ENCODE data around the gene NXN.
"Not testable (repeated sequence)": the region's sequence is repeated elsewhere in the genome, so short reads cannot be mapped to it uniquely, and the experiment has no call there.

Gene NXN

GRCh38 chr17:791829-792228 is 187.7 kb downstream of the NXN start:
- no peak for DNase-seq

- DNase-seq = not testable (repeated sequence)
Measured at GRCh38 chr17:790874-791247, 188.7 kb downstream of the NXN start.

DNA sequence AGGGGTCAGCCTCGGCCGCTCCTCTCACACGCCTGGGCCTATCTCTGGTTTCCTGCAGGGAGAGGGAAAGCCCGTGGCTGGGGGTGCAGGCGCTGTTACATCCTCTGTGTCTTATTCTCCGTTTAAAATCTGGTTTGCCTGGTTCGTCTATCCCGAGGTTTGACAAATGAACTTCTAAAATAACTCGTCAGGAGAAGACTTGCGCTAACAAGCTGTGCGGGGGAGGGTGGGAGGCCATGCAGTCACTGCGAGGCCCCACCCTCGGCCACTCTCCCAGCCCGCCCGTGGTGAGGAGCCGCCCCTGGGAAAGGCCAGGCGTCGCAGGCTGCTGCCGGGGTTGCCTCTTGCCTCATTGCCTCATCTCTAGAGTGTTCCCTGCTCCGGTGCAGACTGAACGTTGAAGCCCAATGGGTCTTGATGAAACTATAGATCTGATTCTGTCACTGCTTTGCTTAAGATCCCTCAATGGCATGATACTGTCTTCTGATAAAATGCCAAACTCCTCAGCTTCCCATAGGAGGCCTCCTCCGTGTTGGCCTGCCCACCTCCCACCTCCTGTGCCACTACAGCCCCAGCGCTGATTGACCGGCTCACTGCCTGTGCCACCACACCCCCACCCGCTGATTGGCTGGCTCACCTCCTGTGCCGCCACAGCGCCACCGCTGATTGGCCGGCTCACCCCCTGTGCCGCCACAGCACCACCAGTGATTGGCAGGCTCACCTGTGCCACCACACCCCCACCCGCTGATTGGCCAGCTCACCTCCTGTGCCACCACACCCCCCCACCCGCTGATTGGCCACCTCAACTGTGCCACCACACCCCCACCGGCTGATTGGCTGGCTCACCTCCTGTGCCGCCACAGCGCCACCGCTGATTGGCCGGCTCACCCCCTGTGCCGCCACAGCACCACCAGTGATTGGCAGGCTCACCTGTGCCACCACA is 189.4 kb downstream of the NXN start:
- DNase-seq = not testable (repeated sequence)

- no peak for DNase-seq
Measured at GRCh38 chr17:789160-789840, 190.3 kb downstream of the NXN start.

- no peak for DNase-seq
Measured at GRCh38 chr17:788551-788950, 191.0 kb downstream of the NXN start.

GRCh38 chr17:787641-788221 is 191.8 kb downstream of the NXN start:
- DNase-seq = no peak

DNA sequence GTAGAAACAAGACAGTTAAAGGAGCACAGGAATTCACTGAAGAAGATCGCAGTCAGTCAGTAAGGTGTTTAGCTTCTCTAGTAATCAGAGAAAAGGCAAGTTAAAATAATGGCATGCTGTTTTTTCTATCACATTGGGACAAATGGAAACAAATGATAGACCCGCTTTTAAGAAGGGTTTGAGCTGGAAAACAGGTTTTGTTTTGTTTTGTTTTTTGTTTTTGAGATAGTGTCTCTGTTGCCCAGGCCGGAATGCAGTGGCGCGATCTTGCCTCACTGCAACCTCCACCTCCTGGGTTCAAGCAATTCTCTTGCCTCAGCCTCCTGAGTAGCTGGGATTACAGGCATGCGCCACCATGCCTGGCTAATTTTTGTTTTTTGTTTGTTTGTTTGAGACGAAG is 193.7 kb downstream of the NXN start:
- DNase-seq = not testable (repeated sequence)

GRCh38 chr17:784143-784542 is 195.4 kb downstream of the NXN start:
- DNase-seq = no peak

DNA sequence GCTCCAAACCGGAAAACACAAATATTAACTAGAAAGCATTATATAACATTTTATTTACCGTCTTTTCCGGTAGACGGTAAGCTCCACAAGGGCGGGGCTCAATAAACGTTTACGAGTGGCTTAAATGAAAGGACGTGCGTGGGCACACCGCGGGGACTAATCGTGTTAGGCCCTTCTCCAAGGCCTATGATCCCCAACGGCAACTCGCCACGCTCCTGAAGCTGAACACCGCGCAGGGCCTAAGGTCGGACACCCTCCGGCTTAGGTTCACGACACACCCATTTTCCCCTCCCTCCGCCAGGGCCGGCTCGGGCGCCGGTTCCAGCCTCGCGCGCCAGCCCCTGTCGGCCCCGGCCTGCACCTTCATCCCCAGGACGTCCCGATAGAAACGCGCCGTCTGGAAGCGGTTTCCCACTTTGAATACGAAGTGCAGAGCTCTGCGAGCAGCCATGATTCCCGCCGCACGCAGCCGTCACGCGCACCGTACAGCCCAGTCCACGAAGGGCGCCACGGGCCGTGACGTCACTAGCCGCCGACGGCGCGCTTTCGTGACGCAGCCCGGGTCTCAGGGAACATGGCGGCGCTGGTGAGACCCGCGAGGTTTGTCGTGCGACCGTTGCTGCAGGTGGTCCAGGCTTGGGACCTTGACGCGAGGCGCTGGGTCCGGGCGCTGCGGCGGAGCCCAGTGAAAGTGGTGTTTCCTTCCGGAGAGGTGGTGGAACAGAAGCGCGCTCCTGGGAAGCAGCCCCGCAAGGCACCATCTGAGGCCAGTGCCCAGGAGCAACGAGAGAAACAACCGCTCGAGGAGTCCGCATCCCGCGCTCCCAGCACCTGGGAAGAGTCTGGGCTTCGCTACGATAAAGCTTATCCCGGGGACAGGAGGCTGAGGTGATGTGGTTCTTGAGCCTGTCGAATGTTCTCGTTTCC is 197.5 kb downstream of the NXN start, which contains the start of the genes GLOD4 and MRM3:
GLOD4 (minus strand) TSS at position 476 of the 927 bp plus-strand sequence; CDS start at position 451, 25 bp downstream.
MRM3 (plus strand) TSS at position 549 of the 927 bp plus-strand sequence; CDS start at position 575, 26 bp downstream.
- peak; percentile 55 for DNase-seq

DNA sequence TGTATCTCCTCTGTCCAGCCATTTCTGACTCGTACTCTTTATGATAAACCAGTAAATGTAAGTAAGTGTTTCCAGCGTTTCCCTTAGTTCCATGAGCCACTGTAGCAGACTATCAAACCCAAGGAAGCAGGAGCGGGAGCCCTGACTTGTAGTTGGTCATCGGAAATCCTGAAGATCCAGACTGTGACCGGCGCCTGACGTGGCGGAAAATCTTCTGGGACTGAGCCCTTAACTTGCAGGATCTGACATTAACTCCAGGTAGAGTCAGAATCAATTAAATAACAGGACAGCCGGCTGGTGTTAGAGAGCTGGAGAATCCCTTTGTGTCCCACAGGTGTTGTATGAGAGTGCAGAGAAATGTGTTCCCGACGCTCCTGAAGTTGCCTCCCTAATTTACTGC is 201.5 kb downstream of the NXN start:
- no peak for DNase-seq

DNA sequence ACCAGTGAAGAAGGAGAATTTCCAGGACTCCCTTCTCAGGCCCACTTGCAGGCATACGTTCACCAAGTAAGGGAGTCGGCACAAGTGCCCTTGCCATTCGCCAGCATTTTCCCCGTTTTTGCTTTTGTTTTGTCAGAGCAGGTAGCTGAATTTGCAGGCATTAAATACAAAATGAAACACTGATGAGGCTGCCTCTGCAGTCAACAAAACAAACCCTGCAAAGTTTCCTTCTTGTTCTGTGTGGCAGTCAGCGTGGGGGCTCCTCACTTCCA is 205.3 kb downstream of the NXN start:
- no peak for DNase-seq

- no peak for DNase-seq
Measured at GRCh38 chr17:773467-774312, 205.9 kb downstream of the NXN start.

- DNase-seq = no peak
Measured at GRCh38 chr17:773016-773415, 206.6 kb downstream of the NXN start.

DNA sequence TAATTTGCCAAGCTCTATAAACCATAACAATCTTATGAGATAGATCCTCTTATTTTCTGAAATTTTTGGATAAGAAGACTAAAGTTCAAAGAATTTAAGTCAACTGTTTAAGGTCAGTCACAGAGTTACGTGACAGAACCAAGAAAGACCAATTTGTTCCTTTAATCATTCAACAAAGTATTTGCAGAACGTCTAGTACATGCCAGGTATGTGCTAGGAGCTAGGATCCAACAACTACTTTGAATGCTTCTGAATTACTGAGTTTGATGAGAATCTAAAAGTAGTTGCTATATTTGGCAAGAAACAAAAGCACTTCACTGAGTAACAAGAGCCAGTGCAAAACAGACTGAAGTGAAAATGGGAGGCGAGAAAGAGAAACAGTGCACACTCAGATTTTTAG is 212.5 kb downstream of the NXN start:
- DNase-seq = no peak

DNA sequence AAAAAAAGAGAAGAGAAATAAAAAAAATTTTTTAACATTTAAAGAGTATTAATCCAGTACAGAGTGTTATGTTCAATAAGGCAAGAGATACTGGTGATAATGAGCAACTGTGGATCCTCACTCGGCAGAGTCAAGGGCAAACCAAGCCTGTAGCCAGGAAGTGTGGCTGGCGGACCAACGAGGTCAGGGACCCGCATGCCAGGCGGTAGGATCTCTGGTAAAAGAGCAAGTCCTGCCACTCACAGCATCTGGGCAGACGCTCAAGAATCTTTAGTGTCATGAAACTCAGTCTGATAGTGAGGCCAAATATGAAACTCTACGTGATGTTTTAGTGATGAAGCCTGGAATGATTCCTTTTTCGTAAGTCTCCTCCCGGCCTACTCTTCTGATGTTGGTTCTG is 219.2 kb downstream of the NXN start:
- no peak for DNase-seq

DNA sequence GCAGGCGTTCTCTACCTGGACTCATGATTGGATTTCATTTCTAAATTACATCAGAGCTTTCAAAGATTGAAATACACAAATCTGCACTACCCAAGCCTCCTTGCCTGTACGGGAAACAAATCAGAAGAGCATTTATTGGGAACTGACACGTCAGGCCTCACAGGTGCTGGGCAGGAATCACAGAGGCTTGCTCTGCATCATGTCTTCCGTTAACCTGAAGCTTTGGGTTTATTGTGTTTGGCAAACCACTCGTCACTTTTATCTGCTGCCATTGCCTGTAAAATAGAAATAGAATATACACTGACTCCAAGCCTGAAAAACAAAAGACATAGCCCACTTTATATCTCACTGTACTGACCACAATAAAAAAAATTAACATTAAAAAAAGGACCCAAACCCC is 219.6 kb downstream of the NXN start:
- DNase-seq = no peak

GRCh38 chr17:756010-756567 is 223.5 kb downstream of the NXN start:
- DNase-seq = not testable (repeated sequence)

GRCh38 chr17:755319-755961 is 224.1 kb downstream of the NXN start:
- DNase-seq = not testable (repeated sequence)

GRCh38 chr17:753418-753817 is 226.2 kb downstream of the NXN start:
- no peak for DNase-seq

- peak; percentile 27 for DNase-seq
Measured at GRCh38 chr17:752620-753219, 226.9 kb downstream of the NXN start.

Measured in NCI-H510A treated with DMSO at 0.1 percent for 48 hours (cell line).